Pancreas (tissue), 10 donors: ENCODE results near the gene TSC22D1. TPM values are rescaled to one million over a fixed set of nuclear protein-coding genes. Genes with fewer than 3 reads are reported as not detected.
"Not testable (repeated sequence)": the region's sequence is repeated elsewhere in the genome, so short reads cannot be mapped to it uniquely, and the experiment has no call there.

Experiments used
- ATAC-seq, 4 donors: fragments of 200-7000 bp; cut with Tn5 transposase; one replicate each; pipeline versions ENCODE4 v1.8.0 to v1.9.1; 2020; ENCODE audit warnings: mild to moderate bottlenecking in 4 of 4, moderate library complexity in 4 of 4
- DNase-seq, 6 donors: peaks; one replicate each; pipeline ENCODE4 v3.0.0-alpha.2; 2020
- FAIRE-seq: peaks from 2 replicates; lab custom pipeline; 2012; peaks lifted over from hg19 to GRCh38; lab: Jason Lieb, UNC
- H3K27ac ChIP-seq, 4 donors: fragments of 200-600 bp; sonication (generic); 1 replicate in 3 of 4; 2 replicates in 1 of 4; pipeline versions ENCODE4 v1.5.0 to v1.8.0; 2020
- H3K27me3 ChIP-seq, 4 donors: fragments of 200-600 bp; one replicate each; pipeline ENCODE4 v1.8.0; 2021
- H3K36me3 ChIP-seq, 3 donors: fragments of 200-600 bp; sonication (generic) in 1 of 3; one replicate each; pipeline versions ENCODE4 v1.5.0 to v1.8.0; 2020 to 2021
- H3K4me1 ChIP-seq, 3 donors: fragments of 200-600 bp; one replicate each; pipeline ENCODE4 v1.8.0; 2021
- H3K4me3 ChIP-seq, 4 donors: fragments of 200-600 bp; sonication (generic) in 2 of 4; one replicate each; pipeline versions ENCODE4 v1.5.0 to v1.8.0; 2020 to 2021
- H3K9me3 ChIP-seq, 4 donors: fragments of 200-600 bp; one replicate each; pipeline ENCODE4 v1.8.0; 2021
- CTCF ChIP-seq, 4 donors: fragments of 200-600 bp; sonication (generic) in 3 of 4; IDR thresholded peaks; one replicate each; pipeline versions ENCODE4 v1.5.0 to v1.8.0; 2021; ENCODE audit warnings: antibody characterized with exemption in 4 of 4
- WGBS, 2 donors: extraction: QIAGEN DNeasy Blood & Tissue Kit; methylation state at CpG; one replicate each; pipeline ENCODE4 v1.1.7; 2013; 5-methylcytosine and 5-hydroxymethylcytosine counted together
- intact Hi-C, 3 donors: fragments of 100-400 bp; cut with DNase I; formaldehyde crosslinking; loops; one replicate each; pipeline versions ENCODE4 v1.11.1 to v1.14.2; 2022
- polyA plus RNA-seq, 2 donors: library from polyadenylated mRNA; stranded (reverse); fragments of 200-250 nt; gene quantifications; one replicate each; pipeline ENCODE4 v1.2.3, GENCODE V29; 2013
- total RNA-seq, 6 donors: library from RNA; stranded (reverse); fragmentation: NEBNext Ultra II Directional in 4 of 6; extraction: Animal tissue kit (Norgen Biotek cat#: 25700) in 4 of 6; gene quantifications; one replicate each; pipeline versions ENCODE4 v1.2.1 to v1.2.4, GENCODE V29; 2021 to 2023
- donor health status: healthy with polysubstance abuse.
- donor health status: DM: no; HTN: no; CAD: no; lungs with moderate emphysema.
- donor health status: DM: no; HTN: no; CAD: no.
- donor health status: control.
- donor health status: control.
- donor health status: Bipolar disorder and iron deficiency.
- donor health status: DM: yes; HTN: yes; CAD: no.
- donor health status: DM: no; HTN: no; CAD: no.
- donor health status: DM: no; HTN: no; CAD: no.
- donor health status: DM: yes; HTN: yes; CAD: no.

Gene TSC22D1
- total and polyA plus RNA-seq, 8 donors: 16.8 to 49.9 (median 30.2) TPM

GRCh38 chr13:44465318-44465717 is 110.8 kb downstream of the TSC22D1 start:
- no peak for FAIRE-seq
- WGBS, 2 donors: 59 to 71% methylated on average over 4 of the region's 4 CpGs
- intact Hi-C loops: no loop called here

GRCh38 chr13:44464471-44464870 is 111.7 kb downstream of the TSC22D1 start:
- no peak for TF ChIP-seq CTCF (IDR thresholded peaks at IDR 0.05)
- H3K36me3 ChIP-seq: no peaks in the 10 kb centered on the region
- no peak for FAIRE-seq
- H3K9me3 ChIP-seq: no peaks in the 10 kb centered on the region
- no peak for DNase-seq
- no peaks in the 10 kb centered on the region for H3K4me1 ChIP-seq
- WGBS, 2 donors: 98 to 100% methylated on average over 1 of the region's 1 CpG
- no peak for ATAC-seq
- intact Hi-C loops: no loop called here
- H3K27ac ChIP-seq: no peak overlapping the region
- H3K27me3 ChIP-seq: no peaks in the 10 kb centered on the region
- no peak overlapping the region for H3K4me3 ChIP-seq

More at GRCh38 chr13:44465318-44465717, 110.8 kb downstream of the TSC22D1 start:
- ATAC-seq: peak in 2 of 4 donors; percentile 15 to 40
- Histone ChIP-seq H3K4me3 (no peak overlapping the region), H3K27me3 (no peaks in the 10 kb centered on the region), H3K9me3 (no peaks in the 10 kb centered on the region), H3K4me1 (no peaks in the 10 kb centered on the region), H3K27ac (no peak overlapping the region), H3K36me3 (no peaks in the 10 kb centered on the region)
- no peak for TF ChIP-seq CTCF (IDR thresholded peaks at IDR 0.05)
- no peak for DNase-seq

GRCh38 chr13:44463759-44464158 is 112.4 kb downstream of the TSC22D1 start:
- TF ChIP-seq CTCF (IDR thresholded peaks at IDR 0.05): no peak
- intact Hi-C loops: no loop called here
- Histone ChIP-seq H3K27ac (no peak overlapping the region), H3K27me3 (no peaks in the 10 kb centered on the region), H3K36me3 (no peaks in the 10 kb centered on the region), H3K4me1 (no peaks in the 10 kb centered on the region), H3K9me3 (no peaks in the 10 kb centered on the region), H3K4me3 (no peak overlapping the region)
- 80 to 92% methylated on average over 1 of the region's 1 CpG for WGBS, 2 donors
- ATAC-seq (no peak), FAIRE-seq (no peak), DNase-seq (no peak)

- intact Hi-C loops: loop anchor here in 2 of 3 donors (10.0 kb wide), 1 partner anchor 555 kb away; no protein-coding TSS in a partner anchor
- no peak for TF ChIP-seq CTCF (IDR thresholded peaks at IDR 0.05)
- no peaks in the 10 kb centered on the region for H3K27me3 ChIP-seq
- H3K4me1 ChIP-seq: no peaks in the 10 kb centered on the region
- no peak overlapping the region for H3K4me3 ChIP-seq
- FAIRE-seq: no peak
- no peak for ATAC-seq
- no peak overlapping the region for H3K27ac ChIP-seq
- no peaks in the 10 kb centered on the region for H3K9me3 ChIP-seq
- DNase-seq: peak in 1 of 6 donors; percentile 38
- WGBS, 2 donors: 95 to 98% methylated on average over 9 of the region's 9 CpGs
- H3K36me3 ChIP-seq: no peaks in the 10 kb centered on the region
These were observed 116.5 kb downstream of the TSC22D1 start for GRCh38 chr13:44459674-44460073.

GRCh38 chr13:44458313-44458975 is 117.7 kb downstream of the TSC22D1 start:
- Histone ChIP-seq H3K9me3 (no peaks in the 10 kb centered on the region), H3K27me3 (no peaks in the 10 kb centered on the region), H3K36me3 (no peaks in the 10 kb centered on the region), H3K4me3 (no peak overlapping the region), H3K27ac (no peak overlapping the region), H3K4me1 (no peaks in the 10 kb centered on the region)
- intact Hi-C loops: loop anchor here in 2 of 3 donors (10.0 kb wide), 1 partner anchor 554 kb away; no protein-coding TSS in a partner anchor
- TF ChIP-seq CTCF (IDR thresholded peaks at IDR 0.05): no peak
- FAIRE-seq: no peak
- WGBS, 2 donors: 96 to 97% methylated on average over 17 of the region's 17 CpGs
- ATAC-seq: no peak
- DNase-seq: peak in 1 of 6 donors; percentile 64

- intact Hi-C loops: loop anchor here in 2 of 3 donors (10.0 kb wide), 1 partner anchor 551 kb away; no protein-coding TSS in a partner anchor
- not testable (repeated sequence) for H3K4me1 ChIP-seq, DNase-seq, H3K36me3 ChIP-seq, H3K27me3 ChIP-seq, H3K4me3 ChIP-seq, H3K9me3 ChIP-seq, ATAC-seq, H3K27ac ChIP-seq, FAIRE-seq
- WGBS, 2 donors: 95 to 96% methylated on average over 11 of the region's 11 CpGs
These were observed 119.9 kb downstream of the TSC22D1 start for GRCh38 chr13:44456212-44456611.
